ENCODE results near the gene OLA1.

GRCh38 chr2:174180726-174181236 lies 67.6 kb downstream of the OLA1 start:
- no peak for TF ChIP-seq POLR2A (IDR thresholded peaks at IDR 0.05; ENCODE audit: low read length)
- TF ChIP-seq USF2 (IDR thresholded peaks at IDR 0.05) = no peak
- no peak for TF ChIP-seq JUN (IDR thresholded peaks at IDR 0.05)
- no peak for TF ChIP-seq CTCF (IDR thresholded peaks at IDR 0.05)

Measured in A549 (cell line).